OCI-LY7 (cell line): ENCODE measurements around the gene NACC1. TPM values are rescaled to one million over a fixed set of nuclear protein-coding genes. Genes with fewer than 3 reads are reported as not detected.

ENCODE experiments used
- BruUV-seq: library from RNA; stranded (reverse); fragments of 400-500 nt; replicated peaks from 2 replicates; lab custom pipeline; 2021; lab: Mats Ljungman, UMichigan
- CTCF ChIA-PET: fragments of 300-600 bp; sonication (Branson Sonifier 250); formaldehyde crosslinking; loops from one replicate; lab custom pipeline; 2022; ENCODE audit warnings: antibody characterized with exemption; ENCODE audit not compliant: unreplicated experiment; lab: Charles Lee
- POLR2A ChIA-PET: fragments of 300-600 bp; sonication (Branson Sonifier 250); formaldehyde crosslinking; loops from one replicate; lab custom pipeline; 2022; ENCODE audit warnings: antibody characterized with exemption; lab: Charles Lee
- DNase-seq: peaks from one replicate; pipeline ENCODE4 v3.0.0-alpha.2; 2015; ENCODE audit warnings: low spot score
- H2AFZ ChIP-seq: fragments of 200-600 bp; sonication (generic), shearing (Covaris generic); 2 replicates; pipeline ENCODE4 v1.6.1; 2014; ENCODE audit warnings: mild to moderate bottlenecking, antibody characterized with exemption, low read length, moderate library complexity
- H3K27ac ChIP-seq: fragments of 200-600 bp; sonication (generic); 2 replicates; pipeline ENCODE4 v1.5.1; 2014; ENCODE audit warnings: mixed run types, low read depth, mild to moderate bottlenecking, moderate library complexity, low read length, inconsistent platforms; ENCODE audit not compliant: poor library complexity, severe bottlenecking
- H3K36me3 ChIP-seq: fragments of 200-600 bp; sonication (generic); 2 replicates; pipeline ENCODE4 v1.6.1; 2014; ENCODE audit warnings: mild to moderate bottlenecking, antibody characterized with exemption, low read length, moderate library complexity, mixed read lengths; ENCODE audit not compliant: insufficient read depth
- H3K4me1 ChIP-seq: fragments of 200-600 bp; sonication (generic); 2 replicates; pipeline ENCODE4 v1.5.1; 2014; ENCODE audit warnings: mild to moderate bottlenecking, low read length; ENCODE audit not compliant: insufficient read depth, poor library complexity, severe bottlenecking
- H3K4me2 ChIP-seq: fragments of 200-600 bp; sonication (generic); 2 replicates; pipeline ENCODE4 v1.6.1; 2014; ENCODE audit warnings: mild to moderate bottlenecking, low read length
- H3K4me3 ChIP-seq: fragments of 200-600 bp; sonication (generic); 2 replicates; pipeline ENCODE4 v1.5.1; 2014; ENCODE audit warnings: mild to moderate bottlenecking, low read depth, low read length; ENCODE audit not compliant: poor library complexity, severe bottlenecking
- H3K79me2 ChIP-seq: fragments of 200-600 bp; sonication (generic); 2 replicates; pipeline ENCODE4 v1.6.1; 2016; ENCODE audit warnings: low read depth, mild to moderate bottlenecking, low read length, moderate library complexity, mixed read lengths; ENCODE audit not compliant: insufficient read depth
- H3K9me2 ChIP-seq: fragments of 200-600 bp; sonication (generic); 2 replicates; pipeline ENCODE4 v1.6.1; 2016; ENCODE audit warnings: mild to moderate bottlenecking, low read length, mixed read lengths; ENCODE audit not compliant: insufficient read depth
- H3K9me3 ChIP-seq: fragments of 200-600 bp; sonication (generic); 2 replicates; pipeline ENCODE4 v1.6.1; 2014; ENCODE audit warnings: mild to moderate bottlenecking, mixed run types, low read length, mixed read lengths
- H4K20me1 ChIP-seq: fragments of 200-600 bp; sonication (generic); 2 replicates; pipeline ENCODE4 v1.6.1; 2014; ENCODE audit warnings: mild to moderate bottlenecking, antibody characterized with exemption, low read length, moderate library complexity, mixed read lengths; ENCODE audit not compliant: insufficient read depth
- CTCF ChIP-seq: fragments of 200-600 bp; sonication (generic); conservative IDR thresholded peaks from 2 replicates; pipeline ENCODE4 v1.5.1; 2014; ENCODE audit warnings: mild to moderate bottlenecking, antibody characterized with exemption, low read length, moderate library complexity, mixed read lengths
- EZH2phosphoT487 ChIP-seq: fragments of 200-600 bp; sonication (generic); IDR thresholded peaks from 2 replicates; pipeline ENCODE4 v1.6.1; 2018; ENCODE audit warnings: low read depth, borderline replicate concordance, mild to moderate bottlenecking, mixed run types, antibody characterized with exemption, low read length, moderate library complexity, mixed read lengths
- intact Hi-C: fragments of 100-400 bp; cut with micrococcal nuclease; formaldehyde crosslinking; loops from one replicate; pipeline ENCODE4 v1.10.0; 2022; ENCODE audit not compliant: unreplicated experiment
- total RNA-seq, 2 experiments: library from RNA; depleted of rRNA in 1 of 2; stranded (reverse); fragments of >200 nt in 1 of 2; shearing (Covaris generic) in 1 of 2; gene quantifications; 2 replicates each; pipeline ENCODE4 v1.2.3, GENCODE V29; 2014 to 2022

Gene NACC1
- total RNA-seq, 2 experiments from 2014 or later: 52.9 to 56.3 TPM

- no peak overlapping the region for H3K4me3 ChIP-seq
- no peak overlapping the region for H3K27ac ChIP-seq
- H3K36me3 ChIP-seq: peaks cover 63% of the 10 kb centered on the region
- DNase-seq: no peak
- TF ChIP-seq CTCF (no peak), EZH2phosphoT487 (no peak)
- H3K79me2 ChIP-seq: peaks cover 6% of the 10 kb centered on the region; the same call in 1 of the 2 replicates
- no peaks in the 10 kb centered on the region for H3K9me3 ChIP-seq
- H3K4me2 ChIP-seq: no peak overlapping the region
- intact Hi-C loops: no loop called here
- BruUV-seq: no TSS peak
- POLR2A ChIA-PET: no interaction called here
- no peaks in the 10 kb centered on the region for H3K9me2 ChIP-seq
- H4K20me1 ChIP-seq: no peaks in the 10 kb centered on the region
- CTCF ChIA-PET: no interaction called here
- H2AFZ ChIP-seq: no peak overlapping the region
- H3K4me1 ChIP-seq: no peaks in the 10 kb centered on the region
Observed at GRCh38 chr19:13137290-13137794, 19.3 kb downstream of the NACC1 start.

DNA sequence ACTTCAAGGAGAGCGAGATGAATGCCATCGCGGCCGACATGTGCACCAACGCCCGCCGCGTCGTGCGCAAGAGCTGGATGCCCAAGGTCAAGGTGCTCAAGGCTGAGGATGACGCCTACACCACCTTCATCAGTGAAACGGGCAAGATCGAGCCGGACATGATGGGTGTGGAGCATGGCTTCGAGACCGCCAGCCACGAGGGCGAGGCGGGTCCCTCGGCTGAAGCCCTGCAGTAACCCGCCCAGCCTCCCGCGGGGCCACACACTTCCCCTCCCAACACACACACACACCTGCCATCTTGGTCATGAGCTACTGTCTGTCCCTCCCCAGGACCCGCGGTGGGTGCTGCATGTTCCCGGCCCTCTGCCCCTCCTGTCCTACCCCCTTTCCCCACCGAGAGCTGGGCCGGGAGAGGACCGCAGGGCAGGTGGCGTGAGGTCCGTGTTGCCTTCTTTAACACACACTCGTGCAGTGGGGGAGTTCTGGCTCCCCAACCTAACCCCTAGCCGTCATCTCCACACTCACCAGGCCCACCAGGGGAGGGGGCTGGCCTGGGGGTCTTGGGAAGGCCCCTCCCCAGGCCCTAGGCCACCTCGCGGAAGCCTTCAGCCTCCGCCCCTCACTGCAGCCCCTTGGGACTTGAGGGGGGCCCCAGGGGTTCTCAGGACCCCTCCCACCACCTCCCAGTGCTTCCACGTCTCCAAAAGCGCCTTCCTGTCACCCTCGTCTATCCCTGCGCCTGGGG, 20.3 kb downstream of the NACC1 start:
- H3K4me1 ChIP-seq: no peaks in the 10 kb centered on the region
- DNase-seq: no peak
- H3K4me3 ChIP-seq: no peak overlapping the region
- no peak overlapping the region for H2AFZ ChIP-seq
- no TSS peak for BruUV-seq
- no peaks in the 10 kb centered on the region for H3K9me2 ChIP-seq
- ChIA-PET POLR2A (no interaction called here), CTCF (no interaction called here)
- no peak for TF ChIP-seq CTCF
- no peak for TF ChIP-seq EZH2phosphoT487
- no peaks in the 10 kb centered on the region for H3K9me3 ChIP-seq
- no peak overlapping the region for H3K27ac ChIP-seq
- H4K20me1 ChIP-seq: no peaks in the 10 kb centered on the region
- intact Hi-C loops: no loop called here
- H3K4me2 ChIP-seq: no peak overlapping the region
- peaks cover 55% of the 10 kb centered on the region for H3K36me3 ChIP-seq
- peaks cover 6% of the 10 kb centered on the region; the same call in 1 of the 2 replicates for H3K79me2 ChIP-seq

DNA sequence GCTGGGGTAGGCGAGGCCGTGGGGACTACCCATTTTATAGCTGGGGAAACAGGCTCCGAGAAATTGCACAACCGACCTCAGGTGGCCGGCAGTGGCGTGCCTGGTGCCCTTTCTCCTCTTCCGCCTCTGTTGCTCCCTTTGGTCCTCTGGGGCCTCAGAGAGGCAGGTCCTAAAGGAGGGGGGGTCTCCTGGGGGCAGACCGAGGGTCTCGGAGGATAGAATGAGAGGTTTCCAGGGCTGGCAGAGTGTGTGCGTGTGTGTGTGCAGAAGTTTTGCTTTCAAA, 20.8 kb downstream of the NACC1 start:
- Histone ChIP-seq H3K4me3 (no peak overlapping the region), H3K79me2 (peaks cover 2% of the 10 kb centered on the region; the same call in 1 of the 2 replicates), H3K4me1 (no peaks in the 10 kb centered on the region), H3K9me2 (no peaks in the 10 kb centered on the region), H4K20me1 (no peaks in the 10 kb centered on the region), H2AFZ (no peak overlapping the region), H3K4me2 (no peak overlapping the region), H3K36me3 (peaks cover 50% of the 10 kb centered on the region), H3K27ac (no peak overlapping the region), H3K9me3 (no peaks in the 10 kb centered on the region)
- ChIA-PET CTCF (no interaction called here), POLR2A (no interaction called here)
- intact Hi-C loops: no loop called here
- DNase-seq: no peak
- no TSS peak for BruUV-seq
- no peak for TF ChIP-seq CTCF
- no peak for TF ChIP-seq EZH2phosphoT487
